A204.1 (cell line): ENCODE results near the gene FGF12.

Source experiments
- FAIRE-seq: peaks from 2 replicates; lab custom pipeline; 2012; peaks lifted over from hg19 to GRCh38; lab: Jason Lieb, UNC

The FGF12 gene

GRCh38 chr3:192494174-192494573, 233.2 kb downstream of the FGF12 start:
- no peak for FAIRE-seq

- FAIRE-seq = no peak
Measured at GRCh38 chr3:192490720-192491119, 236.6 kb downstream of the FGF12 start.

- FAIRE-seq = no peak
Measured at GRCh38 chr3:192489579-192489978, 237.8 kb downstream of the FGF12 start.

GRCh38 chr3:192487033-192487432, 240.3 kb downstream of the FGF12 start:
- no peak for FAIRE-seq

GRCh38 chr3:192482809-192483208, 244.5 kb downstream of the FGF12 start:
- no peak for FAIRE-seq

- no peak for FAIRE-seq
Measured at GRCh38 chr3:192482391-192482790, 244.9 kb downstream of the FGF12 start.

GRCh38 chr3:192481638-192482037, 245.7 kb downstream of the FGF12 start:
- no peak for FAIRE-seq

GRCh38 chr3:192467230-192468140, 259.9 kb downstream of the FGF12 start:
- peak; percentile 68 for FAIRE-seq

GRCh38 chr3:192449036-192449435, 278.3 kb downstream of the FGF12 start:
- no peak for FAIRE-seq

- FAIRE-seq = no peak
Measured at GRCh38 chr3:192445770-192446644, 281.3 kb downstream of the FGF12 start.

- FAIRE-seq = no peak
Measured at GRCh38 chr3:192444791-192445106, 282.6 kb downstream of the FGF12 start.

GRCh38 chr3:192444096-192444790, 283.1 kb downstream of the FGF12 start:
- peak; percentile 68 for FAIRE-seq

GRCh38 chr3:192435241-192435640, 292.1 kb downstream of the FGF12 start:
- no peak for FAIRE-seq

- no peak for FAIRE-seq
Measured at GRCh38 chr3:192434186-192434585, 293.2 kb downstream of the FGF12 start.

- no peak for FAIRE-seq
Measured at GRCh38 chr3:192433704-192434103, 293.6 kb downstream of the FGF12 start.

GRCh38 chr3:192422997-192423342, 304.4 kb downstream of the FGF12 start:
- FAIRE-seq = no peak

GRCh38 chr3:192422321-192422996, 304.9 kb downstream of the FGF12 start:
- no peak for FAIRE-seq

GRCh38 chr3:192419312-192419711, 308.0 kb downstream of the FGF12 start:
- FAIRE-seq = no peak

GRCh38 chr3:192417559-192418055, 309.7 kb downstream of the FGF12 start:
- no peak for FAIRE-seq

- FAIRE-seq = no peak
Measured at GRCh38 chr3:192417017-192417416, 310.3 kb downstream of the FGF12 start.

GRCh38 chr3:192413461-192413860, 313.9 kb downstream of the FGF12 start:
- no peak for FAIRE-seq

- FAIRE-seq = no peak
Measured at GRCh38 chr3:192410684-192410960, 316.7 kb downstream of the FGF12 start.
